ENCODE measurements around the gene SNF8.

The SNF8 gene

GRCh38 chr17:48928876-48929811 lies 15.5 kb downstream of the SNF8 start:
- no peak for DNase-seq

GRCh38 chr17:48927978-48928745 lies 16.5 kb downstream of the SNF8 start:
- DNase-seq = no peak

GRCh38 chr17:48925991-48926342 lies 18.7 kb downstream of the SNF8 start:
- no peak for DNase-seq

DNA sequence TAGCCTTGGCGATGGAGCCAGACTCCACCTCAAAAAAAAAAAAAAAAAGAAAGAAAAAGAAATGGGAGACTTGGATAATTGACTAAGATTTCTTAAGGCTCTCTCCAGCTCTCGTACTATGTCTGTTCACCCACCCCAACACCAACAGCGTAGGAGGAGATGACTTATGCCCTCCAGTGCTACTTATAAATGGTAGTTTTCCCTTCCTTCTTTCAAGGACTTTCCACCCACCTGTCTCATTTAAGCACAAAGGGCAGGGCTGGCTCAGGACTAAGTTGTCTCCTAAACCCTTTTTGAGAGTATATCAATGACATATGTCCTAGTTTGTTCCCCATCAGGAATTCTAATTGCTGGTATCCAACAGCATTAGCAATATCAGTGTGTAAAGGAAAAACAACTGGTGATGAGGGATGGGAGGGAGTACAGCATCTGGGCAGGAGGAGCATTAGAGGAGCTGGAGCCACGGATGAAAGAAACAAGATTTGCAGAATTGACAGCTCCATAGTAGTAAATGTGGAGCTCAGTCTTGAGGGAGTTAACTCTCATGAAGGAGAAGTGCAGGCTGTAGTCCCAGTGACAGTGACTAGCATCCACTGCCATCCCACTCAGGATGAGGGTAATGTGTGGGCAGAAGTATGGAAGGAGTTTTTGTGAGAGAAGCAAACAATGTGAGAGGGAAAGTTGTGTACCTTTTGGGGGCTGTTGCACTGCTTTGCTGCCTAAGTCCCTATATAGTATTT lies 19.2 kb downstream of the SNF8 start:
- DNase-seq = no peak

DNA sequence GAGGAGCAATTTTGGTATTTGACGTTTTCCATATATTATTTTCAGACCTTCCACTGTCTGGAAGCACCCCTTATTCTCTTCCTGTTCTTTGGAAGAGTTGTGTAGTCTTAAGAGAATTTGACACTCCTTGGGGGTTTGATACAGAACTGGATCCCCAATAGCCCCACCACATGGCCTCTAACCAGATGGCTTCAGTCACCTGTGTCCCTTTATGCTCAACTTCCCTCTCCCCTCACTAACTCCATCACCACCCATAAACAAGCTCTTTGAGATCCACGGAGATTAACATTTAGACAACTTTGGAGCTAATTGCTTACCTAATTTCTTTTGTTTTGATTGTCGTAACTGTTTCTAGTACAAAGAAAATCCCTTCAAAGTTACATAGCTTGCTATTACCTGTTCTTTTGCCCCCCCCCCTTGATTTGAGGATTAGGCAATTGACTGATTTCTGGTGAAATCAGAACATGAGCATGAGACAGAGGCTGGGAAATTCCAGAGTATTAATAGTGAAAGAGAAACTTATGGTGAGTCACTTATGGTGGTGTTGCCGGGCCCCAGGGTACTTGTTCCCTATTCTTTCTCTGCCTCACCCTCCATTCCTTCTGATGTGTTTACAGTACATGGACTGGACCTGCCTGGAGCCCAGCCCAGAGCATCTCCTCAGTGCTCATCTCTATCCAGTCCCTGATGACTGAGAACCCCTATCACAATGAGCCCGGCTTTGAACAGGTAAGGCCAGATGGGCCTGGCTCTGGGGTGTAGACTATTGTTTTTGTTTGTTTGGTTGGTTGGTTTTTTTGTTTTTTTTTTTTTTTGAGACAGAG lies 29.0 kb downstream of the SNF8 start:
- no peak for DNase-seq

DNA sequence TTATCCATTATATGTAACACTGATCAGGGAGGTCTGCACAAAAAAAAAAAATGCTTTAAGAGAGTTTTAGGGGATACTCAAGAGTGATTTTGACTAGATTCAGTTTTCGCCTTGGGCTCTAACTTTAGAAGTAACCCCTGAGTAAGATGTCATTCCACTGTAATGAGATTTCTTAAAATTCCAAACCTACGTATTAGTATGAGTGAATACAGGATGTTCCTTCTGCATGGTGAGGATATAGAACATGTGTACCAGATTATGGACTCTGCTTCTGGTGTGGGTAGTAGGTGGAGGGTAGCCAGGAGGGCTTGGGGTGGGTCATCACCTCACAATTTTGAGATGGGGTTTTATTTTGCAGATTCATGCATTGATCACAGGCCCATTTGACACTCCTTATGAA lies 32.2 kb downstream of the SNF8 start:
- no peak for DNase-seq

DNA sequence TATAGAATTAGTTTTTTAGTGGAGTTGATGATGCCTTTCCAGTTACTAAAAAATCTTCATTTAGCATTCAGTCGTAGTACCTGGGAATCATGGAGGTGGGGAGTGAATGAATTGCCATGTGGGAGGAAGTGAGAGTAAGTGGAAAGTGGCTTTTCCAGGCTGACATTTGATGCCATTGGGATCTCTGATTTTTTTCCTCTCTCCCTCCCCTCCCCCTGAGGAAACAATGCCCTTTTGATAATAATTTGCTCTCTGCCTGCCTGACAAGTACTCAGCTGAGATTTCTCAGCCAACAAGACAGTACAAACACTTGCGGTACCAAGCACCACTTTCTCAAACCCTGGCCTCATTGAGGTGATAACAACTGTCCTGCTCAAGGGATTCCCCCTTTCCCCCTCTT lies 34.3 kb downstream of the SNF8 start:
- no peak for DNase-seq

GRCh38 chr17:48909783-48910182 lies 34.9 kb downstream of the SNF8 start:
- no peak for DNase-seq

GRCh38 chr17:48908853-48909394 lies 35.7 kb downstream of the SNF8 start:
- peak; percentile 68 for DNase-seq

DNA sequence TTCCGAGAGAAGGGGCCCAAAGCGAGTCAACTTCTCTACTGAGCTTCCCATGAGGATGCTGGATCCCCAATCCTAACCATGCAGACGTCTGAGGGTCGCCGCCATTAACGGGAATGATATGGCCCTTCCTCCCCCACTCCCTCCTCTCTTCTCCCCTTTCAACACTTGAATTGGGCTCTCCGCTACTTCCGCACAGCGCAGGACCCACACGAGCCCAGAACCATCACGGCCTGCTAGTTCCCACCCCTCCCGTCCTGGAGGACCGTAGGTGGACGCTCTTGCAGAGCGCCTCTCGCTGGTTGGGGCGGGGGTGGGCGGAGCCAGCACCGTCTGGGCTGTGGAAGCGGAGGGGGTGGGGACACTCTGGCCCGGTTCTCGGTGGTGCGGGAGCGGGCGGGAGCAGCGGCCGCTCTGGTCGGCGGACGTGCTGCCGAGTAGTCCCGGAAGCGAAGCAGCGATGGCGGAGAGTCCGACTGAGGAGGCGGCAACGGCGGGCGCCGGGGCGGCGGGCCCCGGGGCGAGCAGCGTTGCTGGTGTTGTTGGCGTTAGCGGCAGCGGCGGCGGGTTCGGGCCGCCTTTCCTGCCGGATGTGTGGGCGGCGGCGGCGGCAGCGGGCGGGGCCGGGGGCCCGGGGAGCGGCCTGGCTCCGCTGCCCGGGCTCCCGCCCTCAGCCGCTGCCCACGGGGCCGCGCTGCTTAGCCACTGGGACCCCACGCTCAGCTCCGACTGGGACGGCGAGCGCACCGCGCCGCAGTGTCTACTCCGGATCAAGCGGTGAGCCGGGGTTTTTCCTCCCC lies 36.4 kb downstream of the SNF8 start, which contains the start of gene UBE2Z:
TSS of gene UBE2Z (plus strand) at position 361 of the 797 bp plus-strand sequence. CDS start at position 458, 97 bp downstream.
- DNase-seq = peak; percentile 77

DNA sequence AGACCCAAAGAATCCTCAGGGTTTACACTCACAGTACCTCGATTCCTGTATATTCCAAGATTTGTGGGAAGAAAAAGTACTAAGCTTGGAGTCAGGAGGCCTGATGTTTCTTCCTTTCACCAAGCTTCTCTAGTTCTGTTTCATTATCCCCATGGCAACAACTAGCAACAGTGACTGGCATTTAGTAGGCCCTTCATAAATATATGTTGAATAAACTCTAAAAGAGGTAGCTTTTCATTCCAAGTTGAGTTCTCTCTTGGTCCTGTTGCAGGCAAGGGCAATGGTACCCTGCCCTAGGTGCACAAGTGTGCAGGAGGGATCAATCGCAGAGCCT lies 37.0 kb downstream of the SNF8 start:
- peak; percentile 39 for DNase-seq

- no peak for DNase-seq
These were observed 38.6 kb downstream of the SNF8 start for GRCh38 chr17:48905987-48906515.

DNA sequence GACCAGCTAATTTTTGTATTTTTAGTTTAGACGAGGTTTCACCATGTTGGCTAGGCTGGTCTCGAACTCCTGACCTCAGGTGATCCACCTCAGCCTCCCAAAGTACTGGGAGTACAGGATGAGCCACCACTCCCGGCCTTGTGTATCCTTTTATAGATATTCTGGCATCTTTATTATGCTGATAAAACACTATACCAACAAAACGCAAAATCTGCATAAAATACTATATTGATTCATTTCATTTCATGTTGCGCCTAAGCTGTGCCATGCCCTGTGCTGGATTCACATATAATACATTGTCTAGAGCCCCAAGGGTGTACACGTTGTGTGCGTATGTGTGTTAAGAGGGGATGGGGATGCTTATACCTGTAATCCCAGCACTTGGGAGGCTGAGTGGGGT lies 40.2 kb downstream of the SNF8 start:
- DNase-seq = no peak

DNA sequence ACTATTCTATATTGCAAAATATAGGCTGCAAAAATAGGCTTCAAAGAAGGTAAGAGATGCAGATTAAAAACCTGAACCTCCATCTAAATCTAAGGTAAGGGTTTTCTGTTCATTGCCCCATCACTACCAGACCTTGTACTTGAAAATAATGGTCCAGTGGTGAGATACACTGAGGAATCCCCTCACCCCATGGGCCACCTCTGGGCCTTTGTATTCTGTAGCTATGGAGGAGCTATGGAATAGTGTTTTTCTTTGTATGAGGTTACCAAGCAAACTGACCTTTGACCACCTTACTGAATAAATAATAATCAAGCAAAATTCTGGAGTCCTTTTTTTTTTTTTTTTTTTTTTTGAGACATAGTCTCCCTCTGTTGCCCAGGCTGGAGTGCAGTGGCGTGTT lies 41.2 kb downstream of the SNF8 start:
- no peak for DNase-seq

DNA sequence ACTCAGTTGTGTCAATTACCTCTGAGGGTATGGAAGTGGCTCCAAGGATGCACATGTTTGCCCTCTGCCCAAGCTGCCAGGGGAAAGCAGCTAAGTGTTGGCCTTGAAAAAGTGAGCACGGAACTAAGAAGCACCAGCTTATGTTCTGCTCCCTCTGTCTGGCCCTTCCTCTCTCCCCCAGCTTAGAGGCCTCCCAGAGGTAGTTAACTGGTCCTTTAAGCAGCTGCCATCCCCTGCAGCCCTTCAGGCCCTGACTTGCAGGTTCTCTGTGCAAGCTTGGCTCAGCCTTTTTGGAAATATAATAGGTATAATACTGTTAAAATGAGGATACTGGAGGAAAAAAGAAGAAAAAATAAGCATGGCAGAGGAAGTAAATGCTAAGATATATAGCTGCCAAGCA lies 43.4 kb downstream of the SNF8 start:
- DNase-seq = no peak

- DNase-seq = peak; percentile 13
These were observed 49.8 kb downstream of the SNF8 start for GRCh38 chr17:48894886-48895285.

- no peak for DNase-seq
These were observed 50.8 kb downstream of the SNF8 start for GRCh38 chr17:48893646-48894508.

- no peak for DNase-seq
These were observed 51.5 kb downstream of the SNF8 start for GRCh38 chr17:48892940-48893645.

- no peak for DNase-seq
These were observed 54.6 kb downstream of the SNF8 start for GRCh38 chr17:48890086-48890485.
